Activated T-cell treated with anti-CD3 and anti-CD28 coated beads for 24 hours (primary cell): ENCODE measurements around the gene TCFL5.

Experiments used
- DNase-seq: peaks from one replicate; pipeline ENCODE4 v3.0.0-alpha.2; 2020; ENCODE audit warnings: low read depth

Gene TCFL5

GRCh38 chr20:62822788-62823651 is 38.6 kb downstream of the TCFL5 start:
- DNase-seq: no peak

- no peak for DNase-seq
These were observed 39.3 kb downstream of the TCFL5 start for GRCh38 chr20:62822239-62822787.

- no peak for DNase-seq
These were observed 39.9 kb downstream of the TCFL5 start for GRCh38 chr20:62821726-62822210.

- no peak for DNase-seq
These were observed 40.5 kb downstream of the TCFL5 start for GRCh38 chr20:62820962-62821725.

GRCh38 chr20:62820208-62820961 is 41.2 kb downstream of the TCFL5 start:
- DNase-seq: no peak

- DNase-seq: no peak
These were observed 42.0 kb downstream of the TCFL5 start for GRCh38 chr20:62819494-62820174.

- DNase-seq: no peak
These were observed 42.8 kb downstream of the TCFL5 start for GRCh38 chr20:62818592-62819493.

- no peak for DNase-seq
These were observed 43.5 kb downstream of the TCFL5 start for GRCh38 chr20:62817975-62818591.

GRCh38 chr20:62816884-62817873 is 44.4 kb downstream of the TCFL5 start, which contains the start of gene COL9A3:
Gene COL9A3 (plus strand): TSS chr20:62817050. CDS start chr20:62817065, 15 bp downstream.
- DNase-seq: no peak

- no peak for DNase-seq
These were observed 45.4 kb downstream of the TCFL5 start for GRCh38 chr20:62816031-62816883.

GRCh38 chr20:62815066-62815991 is 46.3 kb downstream of the TCFL5 start:
- DNase-seq: no peak

GRCh38 chr20:62814709-62815065 is 46.9 kb downstream of the TCFL5 start:
- no peak for DNase-seq

- DNase-seq: no peak
These were observed 47.4 kb downstream of the TCFL5 start for GRCh38 chr20:62814060-62814708.

GRCh38 chr20:62813588-62813987 is 48.0 kb downstream of the TCFL5 start:
- no peak for DNase-seq

GRCh38 chr20:62812907-62813200 is 48.8 kb downstream of the TCFL5 start:
- no peak for DNase-seq
